ENCODE data around the gene PLEKHG2.
A peak's percentile ranks its signal among the peaks of the same experiment; 100 is the strongest.

Gene PLEKHG2

DNA sequence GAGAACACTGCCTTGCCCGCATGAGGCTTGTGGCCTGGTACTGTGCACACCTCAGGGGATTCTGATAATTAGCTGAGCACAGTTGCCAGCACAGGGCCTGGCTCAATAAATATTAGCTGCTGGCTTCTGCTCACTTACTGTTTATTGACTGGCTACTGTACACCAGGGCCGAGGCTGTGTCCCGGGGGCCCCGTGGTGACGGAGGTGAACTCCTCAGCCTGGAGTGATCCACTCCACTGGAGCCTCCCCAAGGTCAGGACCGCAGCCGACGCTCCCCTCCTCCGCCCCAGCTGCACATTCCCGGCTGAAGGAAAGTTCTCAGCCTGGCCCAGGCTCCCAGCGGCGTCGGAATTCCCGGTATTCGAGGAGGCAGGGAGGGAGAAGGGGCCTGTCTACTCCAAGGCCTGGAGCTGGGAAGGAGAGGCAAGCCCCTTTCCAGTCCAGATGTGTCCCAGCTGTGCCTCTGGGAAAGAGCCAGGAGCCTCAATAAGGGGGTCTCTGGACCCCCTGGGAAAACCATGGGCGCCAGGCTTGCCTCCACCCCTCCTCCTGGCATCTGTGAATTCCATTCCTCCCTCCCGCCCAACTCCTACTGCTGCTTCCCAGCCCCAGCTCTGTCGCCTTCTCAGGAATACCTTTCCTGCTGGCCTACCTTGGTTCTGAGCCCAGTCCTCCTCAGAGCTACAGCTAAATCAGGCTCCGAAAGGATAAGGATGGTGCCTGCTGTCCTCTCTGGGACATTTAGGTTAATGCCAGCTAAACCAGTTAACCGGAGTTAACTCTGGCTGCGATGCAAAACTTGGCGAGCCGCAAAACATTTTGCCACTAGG is 16.0 kb downstream of the PLEKHG2 start:
- peak overlapping the region in 1 of 2 donors; percentile 12 for H3K4me3 ChIP-seq (ENCODE audit: low read depth in 1 of 2, low read length in 2 of 2)
- peaks cover 12 to 20% of the 10 kb centered on the region in 2 donors for H3K36me3 ChIP-seq (ENCODE audit: control insufficient read depth in 1 of 2, insufficient read depth in 2 of 2, low read length in 2 of 2)
- no peaks in the 10 kb centered on the region for H3K9me3 ChIP-seq (ENCODE audit: control insufficient read depth in 1 of 2, low read length in 2 of 2)
- H3K27ac ChIP-seq (ENCODE audit: low read length): peak overlapping the region; percentile 80
- H3K27me3 ChIP-seq (ENCODE audit: low read depth, low read length): no peaks in the 10 kb centered on the region
- H3K4me1 ChIP-seq (ENCODE audit: control insufficient read depth in 1 of 2, insufficient read depth in 2 of 2, low read length in 2 of 2): peaks cover 0 to 14% of the 10 kb centered on the region in 2 donors

DNA sequence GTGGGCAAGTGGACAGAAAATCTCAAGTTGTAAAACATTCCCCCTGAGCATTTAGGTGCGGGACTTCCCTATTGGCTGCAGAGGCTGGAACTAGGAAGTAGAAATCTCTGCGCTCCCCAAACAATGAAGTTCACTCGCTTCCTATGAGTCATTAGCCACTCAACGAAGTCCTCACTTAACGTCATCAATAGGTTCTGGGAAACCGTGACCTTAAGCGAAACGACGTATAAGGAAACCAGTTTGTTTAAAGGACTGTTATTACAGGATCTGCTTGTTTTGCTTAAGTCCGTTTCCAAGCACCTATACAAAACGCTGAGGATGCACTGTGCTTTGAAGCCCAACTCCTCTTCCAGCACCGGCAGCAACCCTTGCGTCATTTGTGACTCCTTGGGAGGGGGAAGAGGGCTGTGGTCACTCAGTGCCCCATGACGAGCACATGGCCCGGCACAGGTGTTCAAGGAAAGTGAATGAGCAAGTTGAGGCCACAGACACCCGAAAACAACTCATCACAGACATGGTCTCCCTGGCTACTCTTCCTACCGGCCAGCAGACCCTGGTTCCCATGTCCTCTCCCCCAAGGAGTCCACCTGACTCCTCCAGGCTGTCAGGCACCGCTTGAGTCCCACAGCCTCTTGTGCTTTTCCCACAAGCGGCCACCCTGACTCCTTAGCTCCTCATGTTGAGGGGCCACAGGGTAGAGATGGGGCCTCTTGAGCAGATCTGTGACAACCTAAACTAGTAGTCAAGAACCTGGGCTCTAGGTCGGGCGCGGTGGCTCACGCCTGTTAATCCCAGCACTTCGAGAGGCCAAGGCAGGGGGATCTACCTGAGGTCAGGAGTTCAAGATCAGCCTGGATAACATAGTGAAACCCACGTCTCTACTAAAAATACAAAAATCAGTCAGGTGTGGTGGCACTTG is 18.5 kb downstream of the PLEKHG2 start:
- no peaks in the 10 kb centered on the region for H3K27me3 ChIP-seq (ENCODE audit: low read depth, low read length)
- H3K4me3 ChIP-seq (ENCODE audit: low read depth in 1 of 2, low read length in 2 of 2): no peak overlapping the region
- H3K9me3 ChIP-seq (ENCODE audit: control insufficient read depth in 1 of 2, low read length in 2 of 2): no peaks in the 10 kb centered on the region
- H3K4me1 ChIP-seq (ENCODE audit: control insufficient read depth in 1 of 2, insufficient read depth in 2 of 2, low read length in 2 of 2): peaks cover 12 to 31% of the 10 kb centered on the region in 2 donors
- H3K36me3 ChIP-seq (ENCODE audit: control insufficient read depth in 1 of 2, insufficient read depth in 2 of 2, low read length in 2 of 2): peaks cover 19 to 21% of the 10 kb centered on the region in 2 donors
- H3K27ac ChIP-seq (ENCODE audit: low read length): peak overlapping the region; percentile 53

DNA sequence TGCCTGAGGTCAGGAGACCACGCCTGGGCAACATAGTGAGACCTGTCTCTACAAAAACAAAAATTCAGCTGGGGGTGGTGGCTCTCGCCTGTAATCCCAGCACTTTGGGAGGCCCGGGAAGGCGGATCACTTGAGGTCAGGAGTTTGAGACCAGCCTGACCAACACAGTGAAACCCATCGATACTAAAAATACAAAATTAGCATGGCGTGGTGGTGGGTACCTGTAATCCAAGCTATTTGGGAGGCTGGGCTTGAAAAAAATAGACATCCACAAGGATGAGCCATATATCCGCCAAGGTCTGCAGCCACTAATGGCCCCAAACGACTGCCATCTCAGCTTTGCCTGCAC is 20.2 kb downstream of the PLEKHG2 start:
- no peaks in the 10 kb centered on the region for H3K27me3 ChIP-seq (ENCODE audit: low read depth, low read length)
- H3K4me3 ChIP-seq (ENCODE audit: low read depth in 1 of 2, low read length in 2 of 2): no peak overlapping the region
- H3K36me3 ChIP-seq (ENCODE audit: control insufficient read depth in 1 of 2, insufficient read depth in 2 of 2, low read length in 2 of 2): peaks cover 19 to 21% of the 10 kb centered on the region in 2 donors
- peaks cover 16 to 31% of the 10 kb centered on the region in 2 donors for H3K4me1 ChIP-seq (ENCODE audit: control insufficient read depth in 1 of 2, insufficient read depth in 2 of 2, low read length in 2 of 2)
- no peak overlapping the region for H3K27ac ChIP-seq (ENCODE audit: low read length)
- no peaks in the 10 kb centered on the region for H3K9me3 ChIP-seq (ENCODE audit: control insufficient read depth in 1 of 2, low read length in 2 of 2)

DNA sequence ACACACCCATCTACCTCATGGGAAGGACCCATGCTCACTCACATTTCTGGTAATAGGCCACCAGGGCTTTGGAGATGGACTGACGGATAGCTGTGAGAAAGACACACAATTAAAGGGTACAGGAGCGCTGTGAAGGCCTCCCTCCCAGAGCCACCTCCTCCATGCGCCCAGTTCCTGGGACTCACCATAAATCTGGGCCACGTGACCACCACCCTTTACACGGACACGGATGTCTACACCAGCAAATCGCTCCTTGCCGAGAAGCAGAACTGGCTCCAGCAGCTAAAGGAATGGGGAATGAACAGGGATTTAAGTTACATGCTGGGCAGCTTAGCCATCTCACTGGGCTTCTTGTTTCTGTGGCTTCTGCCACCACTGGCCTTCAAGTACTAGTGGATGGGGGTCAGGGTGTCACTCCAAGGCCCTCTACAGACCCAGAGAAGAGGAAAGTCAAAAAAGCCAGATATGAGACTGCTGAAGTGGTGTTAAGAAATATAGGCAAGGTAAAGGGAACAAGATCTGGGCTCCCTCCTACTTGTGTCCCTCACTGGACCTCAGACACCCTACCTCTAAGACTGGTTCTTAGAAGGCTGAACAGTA is 21.1 kb downstream of the PLEKHG2 start:
- H3K9me3 ChIP-seq (ENCODE audit: control insufficient read depth in 1 of 2, low read length in 2 of 2): no peaks in the 10 kb centered on the region
- H3K4me1 ChIP-seq (ENCODE audit: control insufficient read depth in 1 of 2, insufficient read depth in 2 of 2, low read length in 2 of 2): peaks cover 16 to 25% of the 10 kb centered on the region in 2 donors
- H3K27me3 ChIP-seq (ENCODE audit: low read depth, low read length): no peaks in the 10 kb centered on the region
- H3K4me3 ChIP-seq (ENCODE audit: low read depth in 1 of 2, low read length in 2 of 2): peak overlapping the region in 1 of 2 donors; percentile 91
- peaks cover 19 to 21% of the 10 kb centered on the region in 2 donors for H3K36me3 ChIP-seq (ENCODE audit: control insufficient read depth in 1 of 2, insufficient read depth in 2 of 2, low read length in 2 of 2)
- peak overlapping the region; percentile 72 for H3K27ac ChIP-seq (ENCODE audit: low read length)

DNA sequence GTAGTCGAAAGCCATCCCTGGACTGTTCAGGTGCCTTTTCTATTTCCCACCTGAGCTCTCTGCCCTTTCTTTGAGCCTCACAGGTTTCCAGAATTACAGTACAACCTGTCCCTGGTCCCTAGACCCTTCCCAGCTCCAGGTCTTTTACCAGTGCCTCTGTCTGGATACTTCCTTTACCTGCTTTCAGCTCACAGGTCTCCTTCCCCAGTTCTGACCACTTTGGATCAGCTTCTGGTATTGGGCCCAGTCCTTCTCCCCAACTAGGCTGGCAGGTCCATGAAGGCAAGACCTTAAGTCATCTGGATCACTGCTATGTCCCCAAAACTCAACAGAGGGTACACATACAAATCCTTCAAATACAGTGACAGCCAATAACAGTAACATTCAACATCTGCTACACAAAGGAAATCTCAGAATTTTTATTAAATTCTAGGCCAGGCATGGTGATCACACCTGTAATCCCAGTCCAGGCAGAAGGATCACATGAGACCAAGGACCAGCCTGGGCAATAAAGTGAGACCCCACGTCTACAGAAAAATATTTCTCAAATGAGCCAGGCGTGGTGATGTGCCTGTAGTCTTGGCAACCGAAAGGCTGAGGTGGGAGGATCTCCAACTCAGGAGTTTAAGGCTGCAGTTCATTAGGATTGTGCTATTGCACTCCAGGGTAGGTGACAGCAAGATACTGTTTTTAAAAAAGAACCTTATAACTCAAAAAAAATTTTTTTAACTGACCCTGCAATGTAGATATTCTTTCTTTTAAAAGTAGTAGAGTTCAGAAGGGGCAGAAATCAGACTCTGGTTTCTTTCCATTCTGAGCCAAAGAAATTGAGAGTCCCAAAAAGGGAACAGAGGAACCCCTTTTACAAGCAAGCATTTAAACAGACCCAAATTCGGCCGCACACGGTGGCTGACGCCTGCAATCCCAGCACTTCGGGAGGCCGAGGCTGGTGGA is 21.9 kb downstream of the PLEKHG2 start:
- peaks cover 19 to 21% of the 10 kb centered on the region in 2 donors for H3K36me3 ChIP-seq (ENCODE audit: control insufficient read depth in 1 of 2, insufficient read depth in 2 of 2, low read length in 2 of 2)
- no peaks in the 10 kb centered on the region for H3K27me3 ChIP-seq (ENCODE audit: low read depth, low read length)
- peak overlapping the region; percentile 72 for H3K27ac ChIP-seq (ENCODE audit: low read length)
- H3K4me1 ChIP-seq (ENCODE audit: control insufficient read depth in 1 of 2, insufficient read depth in 2 of 2, low read length in 2 of 2): peaks cover 16 to 17% of the 10 kb centered on the region in 2 donors
- no peaks in the 10 kb centered on the region for H3K9me3 ChIP-seq (ENCODE audit: control insufficient read depth in 1 of 2, low read length in 2 of 2)
- H3K4me3 ChIP-seq (ENCODE audit: low read depth in 1 of 2, low read length in 2 of 2): peak overlapping the region; percentile 91 to 96

DNA sequence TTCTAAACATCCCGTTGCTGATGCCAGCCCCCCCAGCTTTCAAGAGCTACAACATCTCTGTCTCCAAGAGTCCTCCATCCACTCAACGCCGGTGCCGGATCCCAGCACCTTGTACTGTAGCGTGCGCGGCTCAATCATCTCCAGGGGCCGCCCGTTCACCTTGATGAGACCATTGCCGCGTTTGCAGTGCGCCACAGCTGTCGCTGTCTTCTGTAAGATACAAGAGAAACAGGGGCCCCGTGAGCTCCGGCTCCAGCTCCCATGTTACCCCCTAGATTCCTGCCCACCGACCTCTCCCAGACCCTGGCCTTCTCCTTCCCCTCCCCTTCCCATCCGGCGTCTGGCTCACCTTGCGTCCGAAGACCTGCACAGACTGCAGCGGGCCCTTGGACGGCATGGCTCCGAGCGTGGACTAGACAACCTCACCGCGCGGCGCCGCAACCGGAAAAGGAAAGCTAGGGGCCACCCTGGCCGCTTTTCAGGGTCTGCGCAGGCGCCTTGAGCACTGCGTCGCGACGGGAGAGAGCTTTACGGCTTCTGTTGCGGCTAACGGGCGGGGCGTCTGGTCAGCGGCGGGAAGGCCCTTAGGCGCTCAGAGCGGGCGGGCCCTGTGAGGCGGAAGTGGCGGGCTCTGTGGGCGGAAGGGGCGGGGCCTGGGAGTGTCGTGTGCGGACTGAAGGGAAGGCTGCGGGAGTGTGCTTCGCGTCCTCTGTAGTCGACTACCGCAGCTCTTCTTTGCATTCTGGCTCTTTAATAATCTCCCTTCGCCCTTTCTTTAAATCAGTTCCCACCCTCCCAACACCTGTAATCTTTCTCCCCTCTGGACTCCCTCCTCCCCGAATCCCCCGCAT is 23.3 kb downstream of the PLEKHG2 start, which contains the start of gene RPS16:
RPS16 (minus strand) TSS at position 451 of the 851 bp plus-strand sequence; CDS start at position 397, 54 bp downstream.
- peak within 1 kb of the TSS; percentile 91 to 96 for H3K4me3 ChIP-seq (ENCODE audit: low read depth in 1 of 2, low read length in 2 of 2)
- H3K9me3 ChIP-seq (ENCODE audit: control insufficient read depth in 1 of 2, low read length in 2 of 2): no peaks in the 10 kb centered on the region

DNA sequence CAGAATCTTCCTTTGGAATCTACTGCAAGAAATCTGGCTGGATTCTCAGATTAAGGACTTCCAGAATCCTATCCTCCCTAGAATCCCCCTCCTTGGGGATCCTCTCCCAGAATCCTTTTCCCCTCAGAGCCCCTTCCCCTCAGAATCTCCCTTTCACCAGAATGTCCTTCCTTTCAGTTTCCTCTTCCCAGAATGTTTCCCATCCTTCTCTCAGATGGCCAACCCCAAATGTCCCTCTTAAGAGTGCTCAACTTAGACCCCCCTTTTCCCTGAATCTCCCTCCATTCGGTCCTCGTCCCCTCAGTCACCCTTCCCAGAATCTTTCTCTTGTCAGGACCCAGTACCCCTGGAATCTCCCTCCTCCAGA is 23.9 kb downstream of the PLEKHG2 start:
- Histone ChIP-seq H3K4me3 (ENCODE audit: low read depth in 1 of 2, low read length in 2 of 2) (peak overlapping the region; percentile 91 to 96), H3K4me1 (ENCODE audit: control insufficient read depth in 1 of 2, insufficient read depth in 2 of 2, low read length in 2 of 2) (peaks cover 16 to 23% of the 10 kb centered on the region in 2 donors), H3K27me3 (ENCODE audit: low read depth, low read length) (no peaks in the 10 kb centered on the region), H3K9me3 (ENCODE audit: control insufficient read depth in 1 of 2, low read length in 2 of 2) (no peaks in the 10 kb centered on the region), H3K36me3 (ENCODE audit: control insufficient read depth in 1 of 2, insufficient read depth in 2 of 2, low read length in 2 of 2) (peaks cover 19 to 21% of the 10 kb centered on the region in 2 donors), H3K27ac (ENCODE audit: low read length) (peak overlapping the region; percentile 87)

More for the DNA sequence above, 23.3 kb downstream of the PLEKHG2 start, which contains the start of gene RPS16:
- H3K4me1 ChIP-seq (ENCODE audit: control insufficient read depth in 1 of 2, insufficient read depth in 2 of 2, low read length in 2 of 2): peaks cover 16 to 23% of the 10 kb centered on the region in 2 donors
- peaks cover 19 to 21% of the 10 kb centered on the region in 2 donors for H3K36me3 ChIP-seq (ENCODE audit: control insufficient read depth in 1 of 2, insufficient read depth in 2 of 2, low read length in 2 of 2)
- H3K27me3 ChIP-seq (ENCODE audit: low read depth, low read length): no peaks in the 10 kb centered on the region
- H3K27ac ChIP-seq (ENCODE audit: low read length): peak within 1 kb of the TSS; percentile 95

DNA sequence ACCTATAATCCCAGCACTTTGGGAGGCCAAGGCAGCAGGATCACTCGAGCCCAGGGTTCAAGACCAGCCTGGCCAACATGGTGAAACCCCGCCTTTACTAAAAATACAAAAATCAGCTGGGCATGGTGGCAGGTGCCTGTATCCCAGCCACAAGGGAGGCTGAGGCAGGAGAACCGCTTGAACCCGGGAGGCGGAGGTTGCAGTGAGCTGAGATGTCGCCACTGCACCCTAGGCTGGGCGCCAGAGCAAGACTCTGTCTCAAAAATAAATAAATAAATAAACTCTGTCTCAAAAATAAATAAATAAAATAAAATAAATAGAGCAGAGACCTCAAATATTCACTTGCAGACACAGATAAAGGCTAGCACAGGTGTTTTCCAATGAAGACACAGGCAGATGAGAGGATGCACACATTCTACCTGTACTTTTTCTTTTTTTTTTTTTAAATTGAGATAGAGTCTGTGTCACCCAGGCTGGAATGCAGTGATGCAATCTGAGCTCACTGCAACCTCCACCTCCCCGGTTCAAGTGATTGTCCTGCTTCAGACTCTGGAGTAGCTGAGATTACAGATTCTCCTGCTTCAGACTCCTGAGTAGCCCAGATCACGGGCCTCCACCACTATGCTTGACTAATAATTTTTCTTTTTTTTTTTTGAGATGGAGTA is 25.9 kb downstream of the PLEKHG2 start:
- H3K36me3 ChIP-seq (ENCODE audit: control insufficient read depth in 1 of 2, insufficient read depth in 2 of 2, low read length in 2 of 2): peaks cover 9 to 12% of the 10 kb centered on the region in 2 donors
- no peaks in the 10 kb centered on the region for H3K27me3 ChIP-seq (ENCODE audit: low read depth, low read length)
- no peak overlapping the region for H3K27ac ChIP-seq (ENCODE audit: low read length)
- H3K4me3 ChIP-seq (ENCODE audit: low read depth in 1 of 2, low read length in 2 of 2): no peak overlapping the region
- H3K9me3 ChIP-seq (ENCODE audit: control insufficient read depth in 1 of 2, low read length in 2 of 2): no peaks in the 10 kb centered on the region
- H3K4me1 ChIP-seq (ENCODE audit: control insufficient read depth in 1 of 2, insufficient read depth in 2 of 2, low read length in 2 of 2): peaks cover 16 to 23% of the 10 kb centered on the region in 2 donors

DNA sequence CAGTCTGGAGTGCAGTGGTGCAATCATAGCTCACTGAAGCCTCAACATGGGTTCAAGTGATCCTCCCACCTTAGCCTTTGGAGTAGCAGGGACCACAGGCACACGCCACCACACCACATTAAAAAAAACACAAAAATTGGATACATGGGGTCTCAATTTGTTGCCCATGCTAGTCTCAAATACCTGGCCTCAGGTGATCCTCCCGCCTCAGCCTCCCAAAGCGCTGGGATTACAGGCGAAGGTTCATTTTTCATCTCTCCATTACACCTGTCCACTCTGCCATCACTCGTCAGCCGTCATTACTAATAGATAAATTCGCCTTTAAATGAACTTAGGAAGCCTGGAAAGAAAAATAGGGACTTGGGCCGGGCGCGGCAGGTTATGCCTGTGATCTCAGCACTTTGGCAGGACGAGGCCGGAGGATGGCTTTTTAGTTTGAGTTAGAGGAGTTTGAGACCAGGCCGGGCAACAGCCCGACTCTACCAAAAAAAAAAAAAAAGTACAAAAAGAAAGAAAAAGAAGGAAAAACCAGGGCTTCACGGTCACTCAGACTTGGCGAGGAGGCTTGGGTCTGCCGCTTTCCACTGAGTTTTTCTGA is 32.2 kb downstream of the PLEKHG2 start:
- Histone ChIP-seq H3K4me3 (ENCODE audit: low read depth in 1 of 2, low read length in 2 of 2) (peak overlapping the region; percentile 93 to 96), H3K27me3 (ENCODE audit: low read depth, low read length) (no peaks in the 10 kb centered on the region), H3K4me1 (ENCODE audit: control insufficient read depth in 1 of 2, insufficient read depth in 2 of 2, low read length in 2 of 2) (peaks cover 3 to 35% of the 10 kb centered on the region in 2 donors), H3K27ac (ENCODE audit: low read length) (peak overlapping the region; percentile 99), H3K9me3 (ENCODE audit: control insufficient read depth in 1 of 2, low read length in 2 of 2) (no peaks in the 10 kb centered on the region), H3K36me3 (ENCODE audit: control insufficient read depth in 1 of 2, insufficient read depth in 2 of 2, low read length in 2 of 2) (peaks cover 3 to 14% of the 10 kb centered on the region in 2 donors)
